Panc1 (cell line): ENCODE data around the gene NEB. TPM values are rescaled to one million over a fixed set of nuclear protein-coding genes. Genes with fewer than 3 reads are reported as not detected.

Experiments
- ATAC-seq: fragments of 200-7000 bp; cut with Tn5 transposase; 2 replicates; pipeline ENCODE4 v1.9.1; 2020; ENCODE audit warnings: mild to moderate bottlenecking, moderate library complexity
- BruUV-seq: library from RNA; stranded (reverse); fragments of 400-500 nt; replicated peaks from 2 replicates; lab custom pipeline; 2021; lab: Mats Ljungman, UMichigan
- CTCF ChIA-PET: fragments of 300-600 bp; sonication (Branson Sonifier 250); formaldehyde crosslinking; loops from one replicate; lab custom pipeline; 2022; ENCODE audit warnings: antibody characterized with exemption; lab: Charles Lee
- POLR2A ChIA-PET: fragments of 300-600 bp; sonication (Branson Sonifier 250); formaldehyde crosslinking; loops from one replicate; lab custom pipeline; 2022; ENCODE audit warnings: antibody characterized with exemption; lab: Charles Lee
- DNase-seq: peaks from one replicate; pipeline ENCODE4 v3.0.0-alpha.2; 2010; ENCODE audit warnings: low read depth, low spot score
- H3K27ac ChIP-seq: 2 replicates; pipeline ENCODE4 v1.5.1; 2011; ENCODE audit warnings: mild to moderate bottlenecking, low read length, inconsistent platforms
- H3K27me3 ChIP-seq: fragments of 200-500 bp; sonication (Bioruptor generic); 2 replicates; pipeline ENCODE4 v1.6.0; 2014; ENCODE audit warnings: low read length, inconsistent platforms; ENCODE audit not compliant: control insufficient read depth, insufficient read depth
- H3K36me3 ChIP-seq: fragments of 200-500 bp; sonication (Bioruptor generic); 2 replicates; pipeline ENCODE4 v1.5.1; 2014; ENCODE audit warnings: inconsistent platforms, mild to moderate bottlenecking, low read length, moderate library complexity; ENCODE audit not compliant: control insufficient read depth, insufficient read depth
- H3K4me1 ChIP-seq: 2 replicates; pipeline ENCODE4 v1.5.1; 2011; ENCODE audit warnings: inconsistent platforms, mild to moderate bottlenecking, low read length, moderate library complexity; ENCODE audit not compliant: control insufficient read depth, insufficient read depth
- H3K4me3 ChIP-seq, 2 experiments: 2 replicates each; pipeline ENCODE4 v1.5.1; 2011 to 2012; ENCODE audit warnings: low read depth in 2 of 2, low read length in 2 of 2, mild to moderate bottlenecking in 2 of 2, inconsistent platforms in 1 of 2, moderate library complexity in 1 of 2
- H3K9me3 ChIP-seq: fragments of 200-500 bp; sonication (Bioruptor generic); 2 replicates; pipeline ENCODE4 v1.5.1; 2014; ENCODE audit warnings: low read depth, mild to moderate bottlenecking, inconsistent platforms, low read length, moderate library complexity; ENCODE audit not compliant: control insufficient read depth, insufficient read depth
- POLR2AphosphoS5 ChIP-seq: IDR thresholded peaks from 2 replicates; pipeline ENCODE4 v1.6.1; 2012; ENCODE audit warnings: mild to moderate bottlenecking, low read depth, low read length, moderate library complexity
- SIN3A ChIP-seq: IDR thresholded peaks from 2 replicates; pipeline ENCODE4 v1.6.1; 2012; ENCODE audit warnings: low read depth, mild to moderate bottlenecking, low read length, moderate library complexity, borderline replicate concordance; ENCODE audit not compliant: insufficient read depth
- TCF7L2 ChIP-seq: IDR thresholded peaks from 2 replicates; pipeline ENCODE4 v1.6.1; 2011; ENCODE audit warnings: mild to moderate bottlenecking, low read depth, low read length, inconsistent platforms
- in situ Hi-C: cut with HindIII; loops from 2 replicates; pipeline ENCODE4 v1.10.0; 2016; ENCODE audit warnings: low sequenced_read_pairs, low pct_unique_long_range_greater_than_20kb
- intact Hi-C: fragments of 100-400 bp; cut with micrococcal nuclease; formaldehyde crosslinking; loops from one replicate; pipeline ENCODE4 v1.10.0; 2022; ENCODE audit not compliant: unreplicated experiment
- total RNA-seq: library from RNA; stranded (reverse); gene quantifications from one replicate; pipeline ENCODE4 v1.2.1, GENCODE V29; 2021; ENCODE audit not compliant: unreplicated experiment
- TF ChIP-seq, protein P1 (sequence below): fragments of 450-650 bp; IDR thresholded peaks from 2 replicates; pipeline ENCODE4 v1.5.1; 2017; ENCODE audit warnings: mild to moderate bottlenecking
- TF ChIP-seq, protein P2 (sequence below), 2 experiments: IDR thresholded peaks; 2 replicates each; pipeline ENCODE4 v1.6.1; 2011 to 2012; ENCODE audit warnings: low read depth in 2 of 2, control low read depth in 1 of 2, low read length in 1 of 2, mild to moderate bottlenecking in 1 of 2, moderate library complexity in 1 of 2; ENCODE audit not compliant: insufficient read depth in 1 of 2

NEB gene
- total RNA-seq, 1 experiment from 2014 or later = 0.10 TPM

DNA sequence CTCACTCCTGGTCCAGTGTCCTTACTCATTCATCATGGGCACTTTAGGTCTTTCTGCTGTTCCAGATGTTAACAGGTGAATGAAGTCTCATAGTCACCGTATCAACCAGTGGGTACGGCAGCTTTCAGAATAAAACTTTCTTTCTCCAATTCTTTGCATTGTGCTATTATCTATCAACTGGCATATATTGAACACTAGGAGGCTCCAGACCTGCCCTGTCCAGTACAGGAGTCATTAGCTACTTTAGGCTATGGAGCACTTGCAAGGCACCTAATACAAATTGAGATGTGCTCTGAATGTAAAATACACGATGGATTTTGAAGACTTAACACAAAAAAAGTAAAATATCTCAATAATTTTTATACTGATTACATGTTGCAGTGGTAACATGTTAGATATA, 43.2 kb upstream of the NEB start:
- intact Hi-C loops = no loop called here

DNA sequence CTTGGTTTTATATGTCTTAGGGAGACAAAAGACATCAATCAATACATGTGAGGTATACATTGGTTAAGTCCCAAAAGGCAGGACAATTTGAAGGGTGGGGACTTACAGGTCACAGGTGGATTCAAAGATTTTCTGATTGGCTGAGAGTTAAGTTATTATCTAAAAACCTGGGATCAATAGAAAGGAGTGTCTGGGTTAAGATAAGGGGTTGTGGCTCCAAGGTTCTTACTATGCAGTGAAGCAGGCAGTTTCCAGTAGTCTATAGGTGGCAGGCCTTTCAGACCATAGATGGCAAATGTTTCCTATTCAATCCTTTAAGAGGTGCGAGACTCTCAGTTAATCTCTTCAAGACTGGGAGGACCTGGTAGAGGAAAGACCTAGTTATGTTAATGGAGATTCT, 42.1 kb upstream of the NEB start:
- ChIA-PET POLR2A (no interaction called here), CTCF (no interaction called here)
- TF ChIP-seq POLR2AphosphoS5 = no peak
- TF ChIP-seq TCF7L2 = no peak
- no peak for TF ChIP-seq SIN3A
- TF ChIP-seq, protein P1, sequence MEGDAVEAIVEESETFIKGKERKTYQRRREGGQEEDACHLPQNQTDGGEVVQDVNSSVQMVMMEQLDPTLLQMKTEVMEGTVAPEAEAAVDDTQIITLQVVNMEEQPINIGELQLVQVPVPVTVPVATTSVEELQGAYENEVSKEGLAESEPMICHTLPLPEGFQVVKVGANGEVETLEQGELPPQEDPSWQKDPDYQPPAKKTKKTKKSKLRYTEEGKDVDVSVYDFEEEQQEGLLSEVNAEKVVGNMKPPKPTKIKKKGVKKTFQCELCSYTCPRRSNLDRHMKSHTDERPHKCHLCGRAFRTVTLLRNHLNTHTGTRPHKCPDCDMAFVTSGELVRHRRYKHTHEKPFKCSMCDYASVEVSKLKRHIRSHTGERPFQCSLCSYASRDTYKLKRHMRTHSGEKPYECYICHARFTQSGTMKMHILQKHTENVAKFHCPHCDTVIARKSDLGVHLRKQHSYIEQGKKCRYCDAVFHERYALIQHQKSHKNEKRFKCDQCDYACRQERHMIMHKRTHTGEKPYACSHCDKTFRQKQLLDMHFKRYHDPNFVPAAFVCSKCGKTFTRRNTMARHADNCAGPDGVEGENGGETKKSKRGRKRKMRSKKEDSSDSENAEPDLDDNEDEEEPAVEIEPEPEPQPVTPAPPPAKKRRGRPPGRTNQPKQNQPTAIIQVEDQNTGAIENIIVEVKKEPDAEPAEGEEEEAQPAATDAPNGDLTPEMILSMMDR = no peak
- TF ChIP-seq, protein P2, sequence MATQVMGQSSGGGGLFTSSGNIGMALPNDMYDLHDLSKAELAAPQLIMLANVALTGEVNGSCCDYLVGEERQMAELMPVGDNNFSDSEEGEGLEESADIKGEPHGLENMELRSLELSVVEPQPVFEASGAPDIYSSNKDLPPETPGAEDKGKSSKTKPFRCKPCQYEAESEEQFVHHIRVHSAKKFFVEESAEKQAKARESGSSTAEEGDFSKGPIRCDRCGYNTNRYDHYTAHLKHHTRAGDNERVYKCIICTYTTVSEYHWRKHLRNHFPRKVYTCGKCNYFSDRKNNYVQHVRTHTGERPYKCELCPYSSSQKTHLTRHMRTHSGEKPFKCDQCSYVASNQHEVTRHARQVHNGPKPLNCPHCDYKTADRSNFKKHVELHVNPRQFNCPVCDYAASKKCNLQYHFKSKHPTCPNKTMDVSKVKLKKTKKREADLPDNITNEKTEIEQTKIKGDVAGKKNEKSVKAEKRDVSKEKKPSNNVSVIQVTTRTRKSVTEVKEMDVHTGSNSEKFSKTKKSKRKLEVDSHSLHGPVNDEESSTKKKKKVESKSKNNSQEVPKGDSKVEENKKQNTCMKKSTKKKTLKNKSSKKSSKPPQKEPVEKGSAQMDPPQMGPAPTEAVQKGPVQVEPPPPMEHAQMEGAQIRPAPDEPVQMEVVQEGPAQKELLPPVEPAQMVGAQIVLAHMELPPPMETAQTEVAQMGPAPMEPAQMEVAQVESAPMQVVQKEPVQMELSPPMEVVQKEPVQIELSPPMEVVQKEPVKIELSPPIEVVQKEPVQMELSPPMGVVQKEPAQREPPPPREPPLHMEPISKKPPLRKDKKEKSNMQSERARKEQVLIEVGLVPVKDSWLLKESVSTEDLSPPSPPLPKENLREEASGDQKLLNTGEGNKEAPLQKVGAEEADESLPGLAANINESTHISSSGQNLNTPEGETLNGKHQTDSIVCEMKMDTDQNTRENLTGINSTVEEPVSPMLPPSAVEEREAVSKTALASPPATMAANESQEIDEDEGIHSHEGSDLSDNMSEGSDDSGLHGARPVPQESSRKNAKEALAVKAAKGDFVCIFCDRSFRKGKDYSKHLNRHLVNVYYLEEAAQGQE (IDR thresholded peaks at IDR 0.05; ENCODE audit: insufficient read depth in 1 of 2, low read depth in 2 of 2, low read length in 1 of 2) = no peak
- H3K9me3 ChIP-seq = no peaks in the 10 kb centered on the region
- no peaks in the 10 kb centered on the region for H3K27me3 ChIP-seq
- intact Hi-C loops (no loop called here), in situ Hi-C loops (no loop called here)
- ATAC-seq (no peak), DNase-seq (no peak)
- no TSS peak for BruUV-seq
- H3K4me3 ChIP-seq = no peak overlapping the region
- no peak overlapping the region for H3K27ac ChIP-seq
- no peaks in the 10 kb centered on the region for H3K4me1 ChIP-seq
- H3K36me3 ChIP-seq = no peaks in the 10 kb centered on the region

More for the DNA sequence above, 43.2 kb upstream of the NEB start:
- DNase-seq (no peak), ATAC-seq (peak; percentile 78)
- no peaks in the 10 kb centered on the region for H3K4me1 ChIP-seq
- in situ Hi-C loops = no loop called here
- H3K27me3 ChIP-seq = no peaks in the 10 kb centered on the region
- CTCF ChIA-PET = interaction anchor here (0.6 kb wide), 1 partner anchor 206 kb away, joined by 4 read pairs; no protein-coding TSS in a partner anchor
- POLR2A ChIA-PET = no interaction called here
- no peak overlapping the region for H3K27ac ChIP-seq
- H3K9me3 ChIP-seq = no peaks in the 10 kb centered on the region
- no TSS peak for BruUV-seq
- TF ChIP-seq, protein P1 = peak; percentile 48
- TF ChIP-seq SIN3A = no peak
- H3K36me3 ChIP-seq = no peaks in the 10 kb centered on the region
- H3K4me3 ChIP-seq = no peak overlapping the region
